Neural cell (in vitro differentiated cells): ENCODE measurements around the gene UCK2. TPM values are rescaled to one million over a fixed set of nuclear protein-coding genes. Genes with fewer than 3 reads are reported as not detected.

Experiments used
- H2AFZ ChIP-seq: fragments of 200-600, 300-800 bp; sonication (generic), shearing (Covaris generic); 2 replicates; pipeline ENCODE4 v1.6.0; 2014; ENCODE audit warnings: low read depth, mild to moderate bottlenecking, antibody characterized with exemption, low read length, moderate library complexity
- H3F3A ChIP-seq: fragments of 200-600 bp; shearing (Covaris generic); 2 replicates; pipeline ENCODE4 v1.6.1; 2016; ENCODE audit warnings: mild to moderate bottlenecking, moderate library complexity, mixed read lengths, antibody characterized with exemption, low read length; ENCODE audit not compliant: insufficient read depth, poor library complexity, severe bottlenecking
- H3K27ac ChIP-seq: fragments of 200-600, 300-800 bp; sonication (generic), shearing (Covaris generic); 2 replicates; pipeline ENCODE4 v1.5.1; 2014; ENCODE audit warnings: mild to moderate bottlenecking, low read length, moderate library complexity
- H3K27me3 ChIP-seq: fragments of 300-800, 200-600 bp; sonication (generic), shearing (Covaris generic); 2 replicates; pipeline ENCODE4 v1.6.0; 2014; ENCODE audit warnings: mild to moderate bottlenecking, low read depth, low read length, moderate library complexity; ENCODE audit not compliant: insufficient read depth
- H3K36me3 ChIP-seq: fragments of 300-800, 200-600 bp; sonication (generic), shearing (Covaris generic); 2 replicates; pipeline ENCODE4 v1.5.1; 2014; ENCODE audit warnings: mild to moderate bottlenecking, antibody characterized with exemption, low read length, moderate library complexity; ENCODE audit not compliant: insufficient read depth
- H3K4me2 ChIP-seq: fragments of 300-800, 200-600 bp; sonication (generic), shearing (Covaris generic); 2 replicates; pipeline ENCODE4 v1.6.0; 2014; ENCODE audit warnings: mild to moderate bottlenecking, low read length
- H3K4me3 ChIP-seq: fragments of 300-800, 200-600 bp; sonication (generic), shearing (Covaris generic); 2 replicates; pipeline ENCODE4 v1.5.1; 2014; ENCODE audit warnings: mild to moderate bottlenecking, low read length, moderate library complexity
- H3K79me2 ChIP-seq: fragments of 200-600 bp; shearing (Covaris generic); replicated peaks from 2 replicates; pipeline ENCODE4 v1.6.0; 2014; ENCODE audit warnings: mild to moderate bottlenecking, low read length, moderate library complexity; ENCODE audit not compliant: insufficient read depth
- H3K9ac ChIP-seq: fragments of 300-800, 200-600 bp; sonication (generic), shearing (Covaris generic); 2 replicates; pipeline ENCODE4 v1.6.1; 2016; ENCODE audit warnings: mild to moderate bottlenecking, low read length, mixed read lengths
- H3K9me2 ChIP-seq: fragments of 200-600 bp; shearing (Covaris generic); 2 replicates; pipeline ENCODE4 v1.6.1; 2016; ENCODE audit warnings: mild to moderate bottlenecking, low read length, mixed read lengths; ENCODE audit not compliant: insufficient read depth
- H3K9me3 ChIP-seq: fragments of 200-600, 300-800 bp; sonication (generic), shearing (Covaris generic); 2 replicates; pipeline ENCODE4 v1.6.1; 2016; ENCODE audit warnings: mild to moderate bottlenecking, mixed run types, low read length, moderate library complexity, mixed read lengths
- H4K20me1 ChIP-seq: fragments of 200-600 bp; shearing (Covaris generic); 2 replicates; pipeline ENCODE4 v1.6.1; 2016; ENCODE audit warnings: mild to moderate bottlenecking, mixed run types; ENCODE audit not compliant: insufficient read depth
- CTCF ChIP-seq: fragments of 450-650 bp; IDR thresholded peaks from 2 replicates; pipeline ENCODE4 v1.5.1; 2014; ENCODE audit warnings: antibody characterized with exemption, mild to moderate bottlenecking, moderate library complexity; ENCODE audit not compliant: poor library complexity, severe bottlenecking
- EP300 ChIP-seq: fragments of 450-650 bp; conservative IDR thresholded peaks from 2 replicates; pipeline ENCODE4 v1.6.1; 2014; ENCODE audit warnings: antibody characterized with exemption, mild to moderate bottlenecking, moderate library complexity; ENCODE audit not compliant: poor library complexity, severe bottlenecking
- EZH2 ChIP-seq: fragments of 200-600, 300-800 bp; shearing (Covaris generic), sonication (generic); IDR thresholded peaks from 2 replicates; pipeline ENCODE4 v1.6.1; 2014; ENCODE audit warnings: antibody characterized with exemption, low read length, borderline replicate concordance, mild to moderate bottlenecking; ENCODE audit not compliant: insufficient read depth, poor library complexity, severe bottlenecking
- MXI1 ChIP-seq: fragments of 450-650 bp; conservative IDR thresholded peaks from 2 replicates; pipeline ENCODE4 v1.6.1; 2014; ENCODE audit warnings: antibody characterized with exemption, mild to moderate bottlenecking; ENCODE audit not compliant: poor library complexity, severe bottlenecking
- POLR2AphosphoS5 ChIP-seq: IDR thresholded peaks from 2 replicates; pipeline ENCODE4 v1.6.1; 2012
- RAD21 ChIP-seq: fragments of 450-650 bp; conservative IDR thresholded peaks from 2 replicates; pipeline ENCODE4 v1.6.1; 2014; ENCODE audit warnings: antibody characterized with exemption, mild to moderate bottlenecking, moderate library complexity
- REST ChIP-seq: IDR thresholded peaks from 2 replicates; pipeline ENCODE4 v1.6.1; 2012; ENCODE audit warnings: borderline replicate concordance
- SMC3 ChIP-seq: fragments of 450-650 bp; conservative IDR thresholded peaks from 2 replicates; pipeline ENCODE4 v1.6.1; 2014; ENCODE audit warnings: antibody characterized with exemption, mild to moderate bottlenecking, moderate library complexity; ENCODE audit not compliant: poor library complexity
- TAF1 ChIP-seq: IDR thresholded peaks from 2 replicates; pipeline ENCODE4 v1.6.1; 2012; ENCODE audit warnings: low read depth
- polyA plus RNA-seq: library from polyadenylated mRNA; depleted of rRNA; stranded (reverse); fragments of >200 nt; gene quantifications from 2 replicates; pipeline ENCODE4 v1.2.3, GENCODE V29; 2014

The UCK2 gene
- polyA plus RNA-seq, 1 donor from 2014 or later = 36.0 TPM

- Histone ChIP-seq H3K9me2 (no peaks in the 10 kb centered on the region), H3K79me2 (no peaks in the 10 kb centered on the region), H3K9me3 (no peaks in the 10 kb centered on the region), H3F3A (no peaks in the 10 kb centered on the region), H3K27ac (no peak overlapping the region), H2AFZ (no peak overlapping the region), H3K9ac (no peak overlapping the region), H3K27me3 (no peaks in the 10 kb centered on the region), H3K36me3 (no peaks in the 10 kb centered on the region), H3K4me3 (no peak overlapping the region), H4K20me1 (no peaks in the 10 kb centered on the region), H3K4me2 (no peak overlapping the region)
- TF ChIP-seq RAD21 (no peak), TAF1 (no peak), SMC3 (no peak), REST (no peak), CTCF (no peak), POLR2AphosphoS5 (no peak)
These were observed 39.7 kb upstream of the UCK2 start for GRCh38 chr1:165787741-165788140.

- no peak for TF ChIP-seq POLR2AphosphoS5
- TF ChIP-seq TAF1 = no peak
- TF ChIP-seq REST = no peak
- TF ChIP-seq SMC3 = no peak
- TF ChIP-seq EZH2 = no peak
- no peak for TF ChIP-seq EP300
- no peak for TF ChIP-seq MXI1
- no peak for TF ChIP-seq RAD21
- no peak for TF ChIP-seq CTCF
- H3K4me2 ChIP-seq = no peak overlapping the region
These were observed 33.5 kb upstream of the UCK2 start for GRCh38 chr1:165793951-165794350.

More at GRCh38 chr1:165793951-165794350, 33.5 kb upstream of the UCK2 start:
- Histone ChIP-seq H3K79me2 (no peaks in the 10 kb centered on the region), H3K27ac (no peak overlapping the region), H3K27me3 (no peaks in the 10 kb centered on the region), H3K9me2 (no peaks in the 10 kb centered on the region), H3K9me3 (no peaks in the 10 kb centered on the region), H2AFZ (no peak overlapping the region), H3F3A (no peaks in the 10 kb centered on the region), H3K9ac (no peak overlapping the region), H3K36me3 (no peaks in the 10 kb centered on the region), H3K4me3 (no peak overlapping the region), H4K20me1 (no peaks in the 10 kb centered on the region)
